ENCODE measurements around the gene WNT7B.

GRCh38 chr22:45906946-45907345, 70.0 kb downstream of the WNT7B start:
- TF ChIP-seq CTCF (IDR thresholded peaks at IDR 0.05) (no peak), POLR2A (IDR thresholded peaks at IDR 0.05) (no peak), EP300 (IDR thresholded peaks at IDR 0.05) (no peak)
